Stimulated activated effector memory CD8-positive, alpha-beta T cell treated with anti-CD3 and anti-CD28 coated beads, Interleukin-12 subunit alpha, Interleukin-12 subunit beta, amount 100 ng/mL, for 72 hours (primary cell): ENCODE results near the gene ANP32E.
"Not testable (repeated sequence)": the region's sequence is repeated elsewhere in the genome, so short reads cannot be mapped to it uniquely, and the experiment has no call there.

Source experiments
- ATAC-seq: fragments of 150-1000 bp; cut with Tn5 transposase; 2 replicates; pipeline ENCODE4 v1.10.0; 2021
- DNase-seq, 2 donors: peaks; one replicate each; pipeline ENCODE4 v3.0.0; 2021 to 2022; ENCODE audit warnings: low spot score in 2 of 2
- H3K27ac Mint-ChIP-seq: one replicate; pipeline ENCODE4 v1.8.0; 2022; ENCODE audit warnings: mild to moderate bottlenecking, mixed read lengths
- H3K36me3 Mint-ChIP-seq: one replicate; pipeline ENCODE4 v1.8.0; 2022; ENCODE audit warnings: mild to moderate bottlenecking, mixed read lengths
- H3K4me1 Mint-ChIP-seq: one replicate; pipeline ENCODE4 v1.8.0; 2022; ENCODE audit warnings: mixed read lengths
- H3K4me3 Mint-ChIP-seq: one replicate; pipeline ENCODE4 v1.8.0; 2022; ENCODE audit warnings: mild to moderate bottlenecking, mixed read lengths
- H3K9me3 Mint-ChIP-seq: one replicate; pipeline ENCODE4 v1.8.0; 2022; ENCODE audit warnings: mixed read lengths

Gene ANP32E

GRCh38 chr1:150210706-150211105 is 25.2 kb downstream of the ANP32E start:
- peaks cover 14% of the 10 kb centered on the region for H3K4me1 Mint-ChIP-seq
- no peak overlapping the region for H3K27ac Mint-ChIP-seq
- peaks cover 11% of the 10 kb centered on the region for H3K36me3 Mint-ChIP-seq
- no peak for ATAC-seq
- no peak overlapping the region for H3K4me3 Mint-ChIP-seq
- DNase-seq = no peak
- H3K9me3 Mint-ChIP-seq = no peaks in the 10 kb centered on the region

- ATAC-seq = no peak
- Mint-ChIP-seq H3K27ac (no peak overlapping the region), H3K9me3 (no peaks in the 10 kb centered on the region), H3K4me1 (peaks cover 14% of the 10 kb centered on the region), H3K4me3 (no peak overlapping the region), H3K36me3 (peaks cover 11% of the 10 kb centered on the region)
- no peak for DNase-seq
Measured at GRCh38 chr1:150210091-150210490, 25.8 kb downstream of the ANP32E start.

GRCh38 chr1:150208460-150208859 is 27.5 kb downstream of the ANP32E start:
- not testable (repeated sequence) for H3K4me1 Mint-ChIP-seq, H3K27ac Mint-ChIP-seq

GRCh38 chr1:150207281-150207971 is 28.5 kb downstream of the ANP32E start:
- Mint-ChIP-seq H3K4me1 (no peaks in the 10 kb centered on the region), H3K9me3 (no peaks in the 10 kb centered on the region), H3K27ac (no peak overlapping the region), H3K4me3 (no peak overlapping the region), H3K36me3 (no peaks in the 10 kb centered on the region)
- ATAC-seq = no peak
- no peak for DNase-seq

More at GRCh38 chr1:150208460-150208859, 27.5 kb downstream of the ANP32E start:
- H3K36me3 Mint-ChIP-seq, H3K9me3 Mint-ChIP-seq, DNase-seq, ATAC-seq, H3K4me3 Mint-ChIP-seq: not testable (repeated sequence)

- no peaks in the 10 kb centered on the region for H3K4me1 Mint-ChIP-seq
- no peaks in the 10 kb centered on the region for H3K36me3 Mint-ChIP-seq
- no peak for DNase-seq
- H3K4me3 Mint-ChIP-seq = no peak overlapping the region
- no peaks in the 10 kb centered on the region for H3K9me3 Mint-ChIP-seq
- ATAC-seq = no peak
- H3K27ac Mint-ChIP-seq = no peak overlapping the region
Measured at GRCh38 chr1:150196417-150196816, 39.5 kb downstream of the ANP32E start.

- ATAC-seq (no peak), DNase-seq (no peak)
- H3K9me3 Mint-ChIP-seq = no peaks in the 10 kb centered on the region
- no peaks in the 10 kb centered on the region for H3K4me1 Mint-ChIP-seq
- H3K4me3 Mint-ChIP-seq = no peak overlapping the region
- no peaks in the 10 kb centered on the region for H3K36me3 Mint-ChIP-seq
- H3K27ac Mint-ChIP-seq = no peak overlapping the region
Measured at GRCh38 chr1:150194381-150195031, 41.4 kb downstream of the ANP32E start.

GRCh38 chr1:150192012-150192411 is 43.9 kb downstream of the ANP32E start:
- Mint-ChIP-seq H3K4me3 (no peak overlapping the region), H3K9me3 (no peaks in the 10 kb centered on the region), H3K36me3 (no peaks in the 10 kb centered on the region), H3K27ac (no peak overlapping the region), H3K4me1 (peaks cover 8% of the 10 kb centered on the region)
- DNase-seq (no peak), ATAC-seq (no peak)

GRCh38 chr1:150187560-150187931 is 48.4 kb downstream of the ANP32E start:
- H3K27ac Mint-ChIP-seq = peak overlapping the region; percentile 24
- no peaks in the 10 kb centered on the region for H3K9me3 Mint-ChIP-seq
- peak overlapping the region; percentile 55 for H3K4me3 Mint-ChIP-seq
- DNase-seq = no peak
- ATAC-seq = peak; percentile 50
- H3K36me3 Mint-ChIP-seq = no peaks in the 10 kb centered on the region
- peaks cover 9% of the 10 kb centered on the region for H3K4me1 Mint-ChIP-seq

GRCh38 chr1:150186789-150187559 is 48.9 kb downstream of the ANP32E start:
- Mint-ChIP-seq H3K27ac (peak overlapping the region; percentile 24), H3K4me3 (peak overlapping the region; percentile 55), H3K4me1 (peaks cover 9% of the 10 kb centered on the region), H3K36me3 (no peaks in the 10 kb centered on the region), H3K9me3 (no peaks in the 10 kb centered on the region)
- ATAC-seq (peak; percentile 79), DNase-seq (peak in 1 of 2 donors; percentile 56)

GRCh38 chr1:150186438-150186788 is 49.5 kb downstream of the ANP32E start:
- not testable (repeated sequence) for H3K4me1 Mint-ChIP-seq, H3K36me3 Mint-ChIP-seq, DNase-seq, H3K9me3 Mint-ChIP-seq, H3K27ac Mint-ChIP-seq, ATAC-seq
- H3K4me3 Mint-ChIP-seq = peak overlapping the region; percentile 55

GRCh38 chr1:150185481-150185880 is 50.4 kb downstream of the ANP32E start:
- H3K4me1 Mint-ChIP-seq = peaks cover 9% of the 10 kb centered on the region
- H3K27ac Mint-ChIP-seq = no peak overlapping the region
- DNase-seq (no peak), ATAC-seq (no peak)
- no peaks in the 10 kb centered on the region for H3K9me3 Mint-ChIP-seq
- no peak overlapping the region for H3K4me3 Mint-ChIP-seq
- no peaks in the 10 kb centered on the region for H3K36me3 Mint-ChIP-seq

- peaks cover 9% of the 10 kb centered on the region for H3K4me1 Mint-ChIP-seq
- no peak overlapping the region for H3K27ac Mint-ChIP-seq
- no peaks in the 10 kb centered on the region for H3K36me3 Mint-ChIP-seq
- DNase-seq (no peak), ATAC-seq (no peak)
- H3K9me3 Mint-ChIP-seq = no peaks in the 10 kb centered on the region
- no peak overlapping the region for H3K4me3 Mint-ChIP-seq
Measured at GRCh38 chr1:150183061-150183460, 52.9 kb downstream of the ANP32E start.

GRCh38 chr1:150182247-150182646 is 53.7 kb downstream of the ANP32E start:
- Mint-ChIP-seq H3K4me1 (peaks cover 3% of the 10 kb centered on the region), H3K9me3 (no peaks in the 10 kb centered on the region), H3K27ac (no peak overlapping the region), H3K4me3 (no peak overlapping the region), H3K36me3 (no peaks in the 10 kb centered on the region)
- DNase-seq (no peak), ATAC-seq (no peak)

- no peaks in the 10 kb centered on the region for H3K36me3 Mint-ChIP-seq
- H3K4me3 Mint-ChIP-seq = no peak overlapping the region
- H3K4me1 Mint-ChIP-seq = no peaks in the 10 kb centered on the region
- DNase-seq (no peak), ATAC-seq (no peak)
- no peak overlapping the region for H3K27ac Mint-ChIP-seq
- no peaks in the 10 kb centered on the region for H3K9me3 Mint-ChIP-seq
Measured at GRCh38 chr1:150180474-150180873, 55.4 kb downstream of the ANP32E start.

GRCh38 chr1:150179867-150180266 is 56.0 kb downstream of the ANP32E start:
- no peak overlapping the region for H3K4me3 Mint-ChIP-seq
- no peak overlapping the region for H3K27ac Mint-ChIP-seq
- H3K36me3 Mint-ChIP-seq = no peaks in the 10 kb centered on the region
- ATAC-seq (no peak), DNase-seq (no peak)
- no peaks in the 10 kb centered on the region for H3K4me1 Mint-ChIP-seq
- no peaks in the 10 kb centered on the region for H3K9me3 Mint-ChIP-seq

- Mint-ChIP-seq H3K4me3 (no peak overlapping the region), H3K27ac (no peak overlapping the region), H3K9me3 (no peaks in the 10 kb centered on the region), H3K36me3 (no peaks in the 10 kb centered on the region), H3K4me1 (no peaks in the 10 kb centered on the region)
- DNase-seq = no peak
- no peak for ATAC-seq
Measured at GRCh38 chr1:150178548-150178947, 57.4 kb downstream of the ANP32E start.
